K562 (cell line): ENCODE results near the gene SDC3. TPM values are rescaled to one million over a fixed set of nuclear protein-coding genes. Genes with fewer than 3 reads are reported as not detected.
A peak's percentile ranks its signal among the peaks of the same experiment; 100 is the strongest.

Experiments used
- BCL6 ChIP-seq: fragments of 250-450 bp; sonication (Bioruptor Pico); IDR thresholded peaks from 2 replicates; pipeline ENCODE4 v1.4.0; 2020
- ETV1 ChIP-seq: fragments of 450-650 bp; conservative IDR thresholded peaks from 2 replicates; pipeline ENCODE4 v1.6.1; 2016; ENCODE audit warnings: missing genetic modification characterization, control low read depth, low read depth, missing compliant biosample characterization
- HMGN3 ChIP-seq: IDR thresholded peaks from 2 replicates; pipeline ENCODE4 v1.6.1; 2011; ENCODE audit warnings: borderline replicate concordance, low read depth, mild to moderate bottlenecking, mixed read lengths, low read length; ENCODE audit not compliant: insufficient read length; ENCODE audit errors: extremely low read depth
- PHB2 ChIP-seq: fragments of 450-650 bp; IDR thresholded peaks from 2 replicates; pipeline ENCODE4 v1.6.1; 2017; ENCODE audit warnings: low read depth
- SAFB ChIP-seq: fragments of 200-400 bp; formaldehyde crosslinking; IDR thresholded peaks from 2 replicates; pipeline ENCODE4 v1.6.1; 2017; ENCODE audit warnings: low read depth, low read length, borderline replicate concordance
- SPI1 ChIP-seq: IDR thresholded peaks from 2 replicates; pipeline ENCODE4 v1.6.1; 2011; ENCODE audit warnings: low read depth, low read length, control low read depth, borderline replicate concordance
- THRAP3 ChIP-seq: fragments of 450-650 bp; IDR thresholded peaks from 2 replicates; pipeline ENCODE4 v1.6.1; 2016; ENCODE audit warnings: mild to moderate bottlenecking, inconsistent platforms, borderline replicate concordance
- polyA plus RNA-seq, 8 experiments: library from polyadenylated mRNA; depleted of rRNA in 4 of 8; stranded (reverse) in 5 of 8; unstranded in 3 of 8; fragments of >200 nt; fragmentation: Nextera tagmentation in 2 of 8; fragmentation: Illumina TruSeq in 1 of 8; extraction: Ambion mirVana in 2 of 8; extraction: Trizol in 1 of 8; gene quantifications; 2 replicates each; pipeline versions ENCODE4 v1.2.1 to v1.2.3, GENCODE V29; 2011 to 2014; ENCODE audit warnings: inconsistent platforms in 1 of 8, missing spikeins in 1 of 8
- total RNA-seq, 7 experiments: library from RNA; depleted of rRNA in 6 of 7; stranded (reverse); fragments of >200 nt in 6 of 7; fragmentation: Illumina TruSeq in 2 of 7; extraction: Trizol in 2 of 7; gene quantifications; 2 replicates each; pipeline versions ENCODE4 v1.2.1 to v1.2.3, GENCODE V29; 2011 to 2021; ENCODE audit warnings: low replicate concordance in 1 of 7
- TF ChIP-seq, protein P1 (sequence below), 2 experiments: fragments of 450-650 bp in 1 of 2; IDR thresholded peaks; 2 replicates each; pipeline ENCODE4 v1.6.1; 2011 to 2017; ENCODE audit warnings: low read depth in 2 of 2, antibody characterized with exemption in 1 of 2, borderline replicate concordance in 1 of 2, low read length in 1 of 2, mild to moderate bottlenecking in 1 of 2, mixed read lengths in 1 of 2; ENCODE audit not compliant: control insufficient read depth in 1 of 2
- TF ChIP-seq, protein P2 (sequence below): sonication (generic); formaldehyde crosslinking; IDR thresholded peaks from 2 replicates; pipeline ENCODE4 v1.8.0; 2022; ENCODE audit warnings: missing genetic modification reagents, mild to moderate bottlenecking, borderline replicate concordance
- TF ChIP-seq, protein P3 (sequence below), 3 experiments: IDR thresholded peaks in 2 of 3; conservative IDR thresholded peaks in 1 of 3; 2 replicates each; pipeline ENCODE4 v1.5.1; 2011 to 2012; ENCODE audit warnings: low read length in 3 of 3, mild to moderate bottlenecking in 3 of 3, control low read depth in 2 of 3, improper control_type of control experiment in 1 of 3, inconsistent platforms in 1 of 3, low read depth in 1 of 3, mixed read lengths in 1 of 3, moderate library complexity in 1 of 3; ENCODE audit not compliant: insufficient read depth in 2 of 3
- TF ChIP-seq, protein P4 (sequence below): sonication (generic); formaldehyde crosslinking; IDR thresholded peaks from 2 replicates; pipeline ENCODE4 v1.8.0; 2022; ENCODE audit warnings: mild to moderate bottlenecking, missing genetic modification reagents
- TF ChIP-seq, protein P5 (sequence below): fragments of 250-450 bp; sonication (Bioruptor Pico); IDR thresholded peaks from 2 replicates; pipeline ENCODE4 v1.8.0; 2022; ENCODE audit warnings: inconsistent platforms, mild to moderate bottlenecking, moderate library complexity, borderline replicate concordance
- TF ChIP-seq, protein P6 (sequence below): sonication (generic); formaldehyde crosslinking; IDR thresholded peaks from 2 replicates; pipeline ENCODE4 v1.8.0; 2022; ENCODE audit warnings: mild to moderate bottlenecking, missing genetic modification reagents, borderline replicate concordance

SDC3 gene
- total and polyA plus RNA-seq, 9 of the 15 experiments (the other 6 are each of a cell fraction or from before 2014, with no cell fraction given) = 0.38 to 44.1 (median 12.1) TPM

DNA sequence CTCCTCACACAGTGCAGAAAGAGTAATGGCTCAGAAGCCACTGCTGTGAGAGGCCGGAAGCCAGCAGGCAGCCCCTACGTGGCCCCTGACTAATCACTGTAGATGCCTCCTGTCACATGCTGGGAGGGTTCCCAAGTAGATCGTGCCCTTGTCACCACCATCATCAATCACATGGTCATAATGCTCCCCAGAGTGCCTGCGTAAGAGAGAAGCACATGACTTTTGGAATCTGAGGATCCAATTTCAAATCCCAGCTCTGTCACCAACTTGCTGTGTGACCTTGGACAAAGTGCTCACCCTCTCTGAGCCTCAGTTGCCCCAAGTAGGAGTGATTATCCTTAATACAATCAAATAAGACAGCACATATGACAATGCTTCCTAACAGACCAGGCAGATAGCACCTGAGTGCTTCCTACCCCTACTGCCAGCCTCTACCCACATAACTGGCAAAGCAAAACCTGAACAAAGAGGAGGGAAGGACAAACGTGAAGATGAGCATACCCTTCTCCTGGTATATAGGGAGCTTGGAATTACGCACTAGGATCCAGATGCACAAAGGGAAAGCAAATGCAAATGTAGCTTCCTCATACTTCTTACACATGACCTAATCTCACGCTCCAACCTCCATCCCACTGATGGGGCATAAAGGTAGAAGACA is 65.7 kb downstream of the SDC3 start (continued):
- TF ChIP-seq, protein P1, sequence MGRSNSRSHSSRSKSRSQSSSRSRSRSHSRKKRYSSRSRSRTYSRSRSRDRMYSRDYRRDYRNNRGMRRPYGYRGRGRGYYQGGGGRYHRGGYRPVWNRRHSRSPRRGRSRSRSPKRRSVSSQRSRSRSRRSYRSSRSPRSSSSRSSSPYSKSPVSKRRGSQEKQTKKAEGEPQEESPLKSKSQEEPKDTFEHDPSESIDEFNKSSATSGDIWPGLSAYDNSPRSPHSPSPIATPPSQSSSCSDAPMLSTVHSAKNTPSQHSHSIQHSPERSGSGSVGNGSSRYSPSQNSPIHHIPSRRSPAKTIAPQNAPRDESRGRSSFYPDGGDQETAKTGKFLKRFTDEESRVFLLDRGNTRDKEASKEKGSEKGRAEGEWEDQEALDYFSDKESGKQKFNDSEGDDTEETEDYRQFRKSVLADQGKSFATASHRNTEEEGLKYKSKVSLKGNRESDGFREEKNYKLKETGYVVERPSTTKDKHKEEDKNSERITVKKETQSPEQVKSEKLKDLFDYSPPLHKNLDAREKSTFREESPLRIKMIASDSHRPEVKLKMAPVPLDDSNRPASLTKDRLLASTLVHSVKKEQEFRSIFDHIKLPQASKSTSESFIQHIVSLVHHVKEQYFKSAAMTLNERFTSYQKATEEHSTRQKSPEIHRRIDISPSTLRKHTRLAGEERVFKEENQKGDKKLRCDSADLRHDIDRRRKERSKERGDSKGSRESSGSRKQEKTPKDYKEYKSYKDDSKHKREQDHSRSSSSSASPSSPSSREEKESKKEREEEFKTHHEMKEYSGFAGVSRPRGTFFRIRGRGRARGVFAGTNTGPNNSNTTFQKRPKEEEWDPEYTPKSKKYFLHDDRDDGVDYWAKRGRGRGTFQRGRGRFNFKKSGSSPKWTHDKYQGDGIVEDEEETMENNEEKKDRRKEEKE (IDR thresholded peaks at IDR 0.05; ENCODE audit: borderline replicate concordance in 1 of 2, control insufficient read depth in 1 of 2, low read depth in 2 of 2, low read length in 1 of 2) = no peak
- TF ChIP-seq BCL6 (no peak), HMGN3 (no peak), THRAP3 (no peak), PHB2 (no peak), ETV1 (tag) (peak; percentile 97), SPI1 (no peak), SAFB (no peak)
- TF ChIP-seq, protein P2, sequence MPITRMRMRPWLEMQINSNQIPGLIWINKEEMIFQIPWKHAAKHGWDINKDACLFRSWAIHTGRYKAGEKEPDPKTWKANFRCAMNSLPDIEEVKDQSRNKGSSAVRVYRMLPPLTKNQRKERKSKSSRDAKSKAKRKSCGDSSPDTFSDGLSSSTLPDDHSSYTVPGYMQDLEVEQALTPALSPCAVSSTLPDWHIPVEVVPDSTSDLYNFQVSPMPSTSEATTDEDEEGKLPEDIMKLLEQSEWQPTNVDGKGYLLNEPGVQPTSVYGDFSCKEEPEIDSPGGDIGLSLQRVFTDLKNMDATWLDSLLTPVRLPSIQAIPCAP (CRISPR knock-in tag) = no peak
- TF ChIP-seq, protein P3, sequence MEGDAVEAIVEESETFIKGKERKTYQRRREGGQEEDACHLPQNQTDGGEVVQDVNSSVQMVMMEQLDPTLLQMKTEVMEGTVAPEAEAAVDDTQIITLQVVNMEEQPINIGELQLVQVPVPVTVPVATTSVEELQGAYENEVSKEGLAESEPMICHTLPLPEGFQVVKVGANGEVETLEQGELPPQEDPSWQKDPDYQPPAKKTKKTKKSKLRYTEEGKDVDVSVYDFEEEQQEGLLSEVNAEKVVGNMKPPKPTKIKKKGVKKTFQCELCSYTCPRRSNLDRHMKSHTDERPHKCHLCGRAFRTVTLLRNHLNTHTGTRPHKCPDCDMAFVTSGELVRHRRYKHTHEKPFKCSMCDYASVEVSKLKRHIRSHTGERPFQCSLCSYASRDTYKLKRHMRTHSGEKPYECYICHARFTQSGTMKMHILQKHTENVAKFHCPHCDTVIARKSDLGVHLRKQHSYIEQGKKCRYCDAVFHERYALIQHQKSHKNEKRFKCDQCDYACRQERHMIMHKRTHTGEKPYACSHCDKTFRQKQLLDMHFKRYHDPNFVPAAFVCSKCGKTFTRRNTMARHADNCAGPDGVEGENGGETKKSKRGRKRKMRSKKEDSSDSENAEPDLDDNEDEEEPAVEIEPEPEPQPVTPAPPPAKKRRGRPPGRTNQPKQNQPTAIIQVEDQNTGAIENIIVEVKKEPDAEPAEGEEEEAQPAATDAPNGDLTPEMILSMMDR (IDR thresholded peaks at IDR 0.05 in 2 of 3, conservative IDR thresholded peaks at IDR 0.05 in 1 of 3; ENCODE audit: insufficient read depth in 2 of 3, low read depth in 1 of 3, low read length in 3 of 3) = no peak
- TF ChIP-seq, protein P4, sequence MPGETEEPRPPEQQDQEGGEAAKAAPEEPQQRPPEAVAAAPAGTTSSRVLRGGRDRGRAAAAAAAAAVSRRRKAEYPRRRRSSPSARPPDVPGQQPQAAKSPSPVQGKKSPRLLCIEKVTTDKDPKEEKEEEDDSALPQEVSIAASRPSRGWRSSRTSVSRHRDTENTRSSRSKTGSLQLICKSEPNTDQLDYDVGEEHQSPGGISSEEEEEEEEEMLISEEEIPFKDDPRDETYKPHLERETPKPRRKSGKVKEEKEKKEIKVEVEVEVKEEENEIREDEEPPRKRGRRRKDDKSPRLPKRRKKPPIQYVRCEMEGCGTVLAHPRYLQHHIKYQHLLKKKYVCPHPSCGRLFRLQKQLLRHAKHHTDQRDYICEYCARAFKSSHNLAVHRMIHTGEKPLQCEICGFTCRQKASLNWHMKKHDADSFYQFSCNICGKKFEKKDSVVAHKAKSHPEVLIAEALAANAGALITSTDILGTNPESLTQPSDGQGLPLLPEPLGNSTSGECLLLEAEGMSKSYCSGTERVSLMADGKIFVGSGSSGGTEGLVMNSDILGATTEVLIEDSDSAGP (CRISPR knock-in tag) = no peak
- TF ChIP-seq, protein P5, sequence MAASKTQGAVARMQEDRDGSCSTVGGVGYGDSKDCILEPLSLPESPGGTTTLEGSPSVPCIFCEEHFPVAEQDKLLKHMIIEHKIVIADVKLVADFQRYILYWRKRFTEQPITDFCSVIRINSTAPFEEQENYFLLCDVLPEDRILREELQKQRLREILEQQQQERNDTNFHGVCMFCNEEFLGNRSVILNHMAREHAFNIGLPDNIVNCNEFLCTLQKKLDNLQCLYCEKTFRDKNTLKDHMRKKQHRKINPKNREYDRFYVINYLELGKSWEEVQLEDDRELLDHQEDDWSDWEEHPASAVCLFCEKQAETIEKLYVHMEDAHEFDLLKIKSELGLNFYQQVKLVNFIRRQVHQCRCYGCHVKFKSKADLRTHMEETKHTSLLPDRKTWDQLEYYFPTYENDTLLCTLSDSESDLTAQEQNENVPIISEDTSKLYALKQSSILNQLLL = no peak
- TF ChIP-seq, protein P6, sequence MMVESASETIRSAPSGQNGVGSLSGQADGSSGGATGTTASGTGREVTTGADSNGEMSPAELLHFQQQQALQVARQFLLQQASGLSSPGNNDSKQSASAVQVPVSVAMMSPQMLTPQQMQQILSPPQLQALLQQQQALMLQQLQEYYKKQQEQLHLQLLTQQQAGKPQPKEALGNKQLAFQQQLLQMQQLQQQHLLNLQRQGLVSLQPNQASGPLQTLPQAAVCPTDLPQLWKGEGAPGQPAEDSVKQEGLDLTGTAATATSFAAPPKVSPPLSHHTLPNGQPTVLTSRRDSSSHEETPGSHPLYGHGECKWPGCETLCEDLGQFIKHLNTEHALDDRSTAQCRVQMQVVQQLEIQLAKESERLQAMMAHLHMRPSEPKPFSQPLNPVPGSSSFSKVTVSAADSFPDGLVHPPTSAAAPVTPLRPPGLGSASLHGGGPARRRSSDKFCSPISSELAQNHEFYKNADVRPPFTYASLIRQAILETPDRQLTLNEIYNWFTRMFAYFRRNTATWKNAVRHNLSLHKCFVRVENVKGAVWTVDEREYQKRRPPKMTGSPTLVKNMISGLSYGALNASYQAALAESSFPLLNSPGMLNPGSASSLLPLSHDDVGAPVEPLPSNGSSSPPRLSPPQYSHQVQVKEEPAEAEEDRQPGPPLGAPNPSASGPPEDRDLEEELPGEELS (CRISPR knock-in tag) = no peak
